Measurements from ENCODE around the gene FOXC1.

Gene FOXC1

DNA sequence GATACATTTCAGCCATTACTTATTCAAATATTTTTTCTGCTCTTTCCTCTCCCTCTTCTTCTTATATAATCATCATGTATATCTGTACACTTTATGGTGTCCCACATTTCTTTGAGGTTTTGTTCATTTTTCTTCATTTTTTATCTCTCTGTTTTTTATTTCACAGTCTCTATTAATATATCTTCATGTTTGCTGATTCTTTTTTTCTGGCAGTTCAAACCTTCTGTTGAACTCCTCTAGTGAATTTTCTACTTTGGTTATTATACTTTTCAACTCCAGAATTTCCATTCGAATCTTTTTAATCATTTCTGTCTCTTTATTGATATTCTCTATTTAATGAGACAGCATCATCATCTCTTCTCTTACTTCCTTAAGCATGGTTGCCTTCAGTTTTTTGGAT lies 38.9 kb upstream of the FOXC1 start:
- H3K36me3 ChIP-seq, result no peaks in the 10 kb centered on the region
- no peak for DNase-seq
- peaks cover 9% of the 10 kb centered on the region; the same call in 1 of the 2 replicates for H3K4me1 ChIP-seq
- TF ChIP-seq, protein P1, sequence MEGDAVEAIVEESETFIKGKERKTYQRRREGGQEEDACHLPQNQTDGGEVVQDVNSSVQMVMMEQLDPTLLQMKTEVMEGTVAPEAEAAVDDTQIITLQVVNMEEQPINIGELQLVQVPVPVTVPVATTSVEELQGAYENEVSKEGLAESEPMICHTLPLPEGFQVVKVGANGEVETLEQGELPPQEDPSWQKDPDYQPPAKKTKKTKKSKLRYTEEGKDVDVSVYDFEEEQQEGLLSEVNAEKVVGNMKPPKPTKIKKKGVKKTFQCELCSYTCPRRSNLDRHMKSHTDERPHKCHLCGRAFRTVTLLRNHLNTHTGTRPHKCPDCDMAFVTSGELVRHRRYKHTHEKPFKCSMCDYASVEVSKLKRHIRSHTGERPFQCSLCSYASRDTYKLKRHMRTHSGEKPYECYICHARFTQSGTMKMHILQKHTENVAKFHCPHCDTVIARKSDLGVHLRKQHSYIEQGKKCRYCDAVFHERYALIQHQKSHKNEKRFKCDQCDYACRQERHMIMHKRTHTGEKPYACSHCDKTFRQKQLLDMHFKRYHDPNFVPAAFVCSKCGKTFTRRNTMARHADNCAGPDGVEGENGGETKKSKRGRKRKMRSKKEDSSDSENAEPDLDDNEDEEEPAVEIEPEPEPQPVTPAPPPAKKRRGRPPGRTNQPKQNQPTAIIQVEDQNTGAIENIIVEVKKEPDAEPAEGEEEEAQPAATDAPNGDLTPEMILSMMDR (IDR thresholded peaks at IDR 0.05; ENCODE audit: low read depth, low read length), result no peak
- H3K27me3 ChIP-seq, result no peaks in the 10 kb centered on the region
- no peak overlapping the region for H3K4me3 ChIP-seq (ENCODE audit: low read depth, low read length)
- no peaks in the 10 kb centered on the region for H3K9me3 ChIP-seq

DNA sequence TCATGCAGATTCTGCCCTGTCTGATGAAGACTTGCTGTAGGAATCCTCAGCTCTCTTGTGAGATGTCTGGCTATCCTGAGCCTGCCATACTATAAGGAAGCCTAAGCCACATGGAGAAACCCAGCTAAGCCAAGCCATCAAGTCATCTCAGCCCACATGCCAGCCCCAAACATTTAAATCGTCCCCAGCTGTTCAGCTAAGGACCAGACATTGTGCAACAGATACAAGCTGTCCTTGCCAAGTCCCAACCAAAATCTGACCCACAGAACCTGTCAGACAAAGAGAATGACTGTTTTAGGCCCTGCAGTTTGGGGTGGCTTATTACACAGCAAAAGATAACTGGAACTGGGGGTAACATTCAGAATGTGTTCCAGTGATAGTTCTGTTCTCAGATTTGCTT lies 36.8 kb upstream of the FOXC1 start:
- peaks cover 9% of the 10 kb centered on the region; the same call in 1 of the 2 replicates for H3K4me1 ChIP-seq
- no peaks in the 10 kb centered on the region; the same call in 1 of the 2 replicates for H3K27me3 ChIP-seq
- H3K36me3 ChIP-seq, result no peaks in the 10 kb centered on the region
- TF ChIP-seq, protein P1 (IDR thresholded peaks at IDR 0.05; ENCODE audit: low read depth, low read length), result no peak
- no peak for DNase-seq
- H3K9me3 ChIP-seq, result no peaks in the 10 kb centered on the region
- no peak overlapping the region for H3K4me3 ChIP-seq (ENCODE audit: low read depth, low read length)

DNA sequence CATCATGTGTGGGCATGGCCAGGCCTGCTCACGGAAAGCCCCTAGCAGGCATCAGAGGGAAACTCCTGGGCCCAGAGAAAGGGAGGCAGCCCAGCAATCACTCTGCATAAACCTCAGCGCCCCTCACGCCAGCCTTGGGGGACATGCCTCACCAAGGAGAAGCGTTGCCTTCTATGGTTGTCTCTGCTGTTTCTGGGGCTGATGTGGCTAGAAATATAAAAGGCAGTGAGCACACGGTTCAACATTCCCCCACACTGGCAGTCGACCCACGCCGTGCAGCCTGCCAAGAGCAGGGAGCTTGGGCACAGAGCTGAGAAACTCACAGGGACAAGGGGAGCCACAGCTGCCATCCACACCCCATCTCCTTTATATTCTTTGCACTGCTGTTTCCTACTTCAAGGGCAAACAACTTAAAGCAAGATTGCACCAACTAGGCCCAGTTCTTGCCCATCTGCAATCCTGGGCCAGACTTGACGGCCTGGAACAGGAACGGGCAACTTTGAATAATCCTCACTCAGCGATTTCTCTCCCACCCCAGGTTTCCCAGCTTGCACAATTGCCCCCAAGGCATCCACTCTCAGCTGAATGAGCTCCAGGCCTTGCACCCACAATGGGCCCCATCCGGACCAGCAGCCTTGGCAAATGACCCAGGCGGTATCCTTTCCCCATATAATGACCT lies 35.5 kb upstream of the FOXC1 start:
- no peaks in the 10 kb centered on the region for H3K9me3 ChIP-seq
- H3K4me1 ChIP-seq, result peaks cover 9% of the 10 kb centered on the region; the same call in 1 of the 2 replicates
- DNase-seq, result no peak
- H3K27me3 ChIP-seq, result no peaks in the 10 kb centered on the region; the same call in 1 of the 2 replicates
- H3K4me3 ChIP-seq (ENCODE audit: low read depth, low read length), result no peak overlapping the region
- TF ChIP-seq, protein P1 (IDR thresholded peaks at IDR 0.05; ENCODE audit: low read depth, low read length), result no peak
- H3K36me3 ChIP-seq, result no peaks in the 10 kb centered on the region

DNA sequence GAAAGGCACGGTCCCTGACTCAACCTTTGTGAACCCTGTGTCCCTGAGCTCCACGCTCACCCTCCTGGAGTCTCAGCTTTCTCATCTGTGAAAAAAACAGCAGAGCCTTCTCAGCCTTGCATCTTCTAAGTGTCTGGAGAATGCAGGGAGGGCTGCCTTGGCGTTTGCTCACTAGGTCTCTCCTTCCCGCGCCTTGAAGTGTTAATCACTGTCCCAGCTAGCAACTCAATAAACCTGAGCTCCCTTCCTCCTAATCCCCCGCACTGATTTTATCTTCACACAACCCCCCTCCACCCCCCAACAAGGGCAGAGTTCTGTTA lies 34.9 kb upstream of the FOXC1 start:
- H3K27me3 ChIP-seq, result no peaks in the 10 kb centered on the region; the same call in 1 of the 2 replicates
- no peak for DNase-seq
- no peaks in the 10 kb centered on the region for H3K9me3 ChIP-seq
- no peak overlapping the region for H3K4me3 ChIP-seq (ENCODE audit: low read depth, low read length)
- H3K36me3 ChIP-seq, result no peaks in the 10 kb centered on the region
- peaks cover 9% of the 10 kb centered on the region; the same call in 1 of the 2 replicates for H3K4me1 ChIP-seq
- TF ChIP-seq, protein P1 (IDR thresholded peaks at IDR 0.05; ENCODE audit: low read depth, low read length), result no peak

DNA sequence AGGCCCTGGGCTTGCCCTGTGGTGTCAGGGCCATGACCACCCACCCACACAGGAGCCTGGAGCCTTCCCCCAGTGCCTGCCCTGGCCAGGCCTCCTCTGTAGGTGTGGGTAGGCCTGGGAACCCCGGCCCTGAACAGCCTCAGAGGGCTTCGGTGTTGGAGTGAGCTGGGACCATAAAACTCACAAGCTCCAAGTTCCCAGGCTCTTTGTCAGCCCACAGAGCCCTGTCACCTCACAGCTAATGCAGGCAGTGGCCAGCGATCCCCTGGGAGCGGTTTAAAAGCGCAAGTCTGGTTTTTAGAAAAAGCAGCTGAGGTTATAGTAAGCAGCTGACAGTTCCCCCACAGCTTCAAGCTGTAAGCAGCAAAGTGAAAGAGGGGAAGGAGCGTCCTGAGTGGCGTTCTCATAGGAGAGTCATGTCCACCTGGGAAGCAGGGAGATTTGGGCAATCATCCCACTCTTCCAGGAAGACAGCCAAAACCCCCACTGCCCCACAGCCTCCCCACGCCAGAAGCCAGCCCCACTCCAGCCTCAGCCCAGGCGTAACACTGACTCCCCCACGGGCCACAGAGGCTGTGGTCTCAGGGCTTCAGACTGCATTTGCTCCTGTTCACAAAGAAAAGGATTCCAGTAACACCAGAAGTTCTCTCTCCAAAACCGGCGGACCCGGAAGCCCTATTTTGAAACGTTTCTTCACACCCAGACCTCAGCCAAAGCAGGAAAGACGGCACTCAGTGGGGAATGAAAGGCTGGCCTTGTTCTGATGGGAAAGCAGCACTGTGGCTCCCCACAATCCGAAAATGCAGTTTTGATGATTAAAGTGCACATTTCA lies 34.3 kb upstream of the FOXC1 start:
- DNase-seq, result peak; percentile 73
- no peaks in the 10 kb centered on the region for H3K9me3 ChIP-seq
- H3K36me3 ChIP-seq, result no peaks in the 10 kb centered on the region
- H3K4me1 ChIP-seq, result peaks cover 9% of the 10 kb centered on the region; the same call in 1 of the 2 replicates
- TF ChIP-seq, protein P1 (IDR thresholded peaks at IDR 0.05; ENCODE audit: low read depth, low read length), result no peak
- H3K4me3 ChIP-seq (ENCODE audit: low read depth, low read length), result peak overlapping the region; percentile 3; the same call in 1 of the 2 replicates
- H3K27me3 ChIP-seq, result no peaks in the 10 kb centered on the region; the same call in 1 of the 2 replicates
